Hypothalamus (tissue), 51 donors: ENCODE data around the gene FPR1.
"Not testable (repeated sequence)": the region's sequence is repeated elsewhere in the genome, so short reads cannot be mapped to it uniquely, and the experiment has no call there.

Experiments used
- DNase-seq, 51 donors: peaks; one replicate each; lab custom pipeline; 2025; lab: John Stamatoyannopoulos, UW

Gene FPR1

GRCh38 chr19:51780270-51780669, 28.6 kb upstream of the FPR1 start:
- DNase-seq = no peak

- no peak for DNase-seq
These were observed 28.0 kb upstream of the FPR1 start for GRCh38 chr19:51779703-51780102.

- DNase-seq = no peak
These were observed 27.5 kb upstream of the FPR1 start for GRCh38 chr19:51779181-51779580.

GRCh38 chr19:51777570-51778462, 26.1 kb upstream of the FPR1 start:
- peak in 41 of 51 donors; percentile 1 to 72 (median 37) for DNase-seq

- not testable (repeated sequence) for DNase-seq
These were observed 24.9 kb upstream of the FPR1 start for GRCh38 chr19:51776561-51776960.

GRCh38 chr19:51772977-51773376, 21.3 kb upstream of the FPR1 start:
- DNase-seq = no peak

GRCh38 chr19:51771376-51772130, 19.9 kb upstream of the FPR1 start:
- no peak for DNase-seq

- DNase-seq = no peak
These were observed 14.8 kb upstream of the FPR1 start for GRCh38 chr19:51766461-51766860.

- no peak for DNase-seq
These were observed 13.4 kb upstream of the FPR1 start for GRCh38 chr19:51765086-51765485.

GRCh38 chr19:51761696-51762095, 10.0 kb upstream of the FPR1 start:
- no peak for DNase-seq

GRCh38 chr19:51760697-51761356, 9.1 kb upstream of the FPR1 start, which contains the start of gene FPR2:
TSS of gene FPR2 (plus strand) at chr19:51761180. CDS start at chr19:51768659, 7,479 bp downstream.
- DNase-seq = no peak

GRCh38 chr19:51755571-51755970, 3.9 kb upstream of the FPR1 start:
- DNase-seq = no peak

- DNase-seq = no peak
These were observed 3.1 kb upstream of the FPR1 start for GRCh38 chr19:51754770-51755169.

GRCh38 chr19:51754109-51754508, 2.4 kb upstream of the FPR1 start:
- DNase-seq = peak in 2 of 51 donors; percentile 7 to 22

- DNase-seq = no peak
These were observed 1.1 kb downstream of the FPR1 start for GRCh38 chr19:51750400-51751094.

GRCh38 chr19:51749979-51750378, 1.7 kb downstream of the FPR1 start:
- DNase-seq = no peak

- DNase-seq = no peak
These were observed 4.9 kb downstream of the FPR1 start for GRCh38 chr19:51746731-51747130.

GRCh38 chr19:51743405-51743804, 8.3 kb downstream of the FPR1 start:
- no peak for DNase-seq

- no peak for DNase-seq
These were observed 8.9 kb downstream of the FPR1 start for GRCh38 chr19:51742789-51743188.

- DNase-seq = no peak
These were observed 11.3 kb downstream of the FPR1 start for GRCh38 chr19:51740356-51740755.
